ENCODE measurements around the gene RDH5. TPM values are rescaled to one million over a fixed set of nuclear protein-coding genes. Genes with fewer than 3 reads are reported as not detected.

The RDH5 gene
- total and polyA plus RNA-seq, 11 donors = 5.9 to 42.4 (median 17.4) TPM

DNA sequence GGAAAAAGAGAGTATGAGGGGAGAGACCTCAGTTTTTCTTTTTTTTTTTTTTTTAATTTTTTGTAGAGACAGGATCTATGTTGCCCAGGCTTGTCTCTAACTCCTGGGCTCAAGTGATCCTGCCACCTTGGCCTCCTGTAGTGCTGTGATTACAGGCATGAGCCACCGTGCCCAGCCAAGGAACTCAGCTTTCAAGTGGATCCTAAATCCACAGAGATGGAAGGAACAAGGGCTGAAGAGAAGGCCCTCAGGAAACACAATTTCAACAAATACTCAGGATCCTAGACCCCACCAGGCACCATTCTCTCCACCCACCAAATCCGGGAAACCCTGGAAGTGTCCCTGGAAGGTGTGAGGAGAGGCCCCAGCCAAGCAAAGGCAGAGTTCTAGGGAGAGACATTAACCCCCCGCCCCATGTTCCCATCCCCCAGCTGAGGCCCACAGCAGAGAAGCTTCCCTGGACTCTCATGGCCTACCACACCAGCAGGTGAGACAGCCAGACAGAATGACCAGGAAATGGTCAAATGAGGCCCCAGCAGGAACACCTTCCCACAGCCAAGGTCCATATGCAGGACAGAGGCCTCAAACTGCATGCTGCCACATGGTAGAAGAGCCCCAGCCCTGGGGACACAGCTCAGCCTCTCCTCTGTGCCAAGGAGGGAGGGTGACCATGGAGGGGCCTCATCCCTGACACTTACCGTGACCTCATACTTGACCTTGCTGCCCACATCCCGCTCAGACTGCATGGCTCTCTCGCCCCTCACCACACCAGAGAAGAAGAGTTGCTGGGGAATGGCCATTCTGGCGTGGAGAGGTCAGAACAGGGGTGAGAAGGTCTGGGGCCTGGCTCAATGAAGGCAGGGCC, 26.6 kb upstream of the RDH5 start:
- Histone ChIP-seq H3K27ac (no peak overlapping the region), H3K4me1 (no peaks in the 10 kb centered on the region), H3K4me3 (no peak overlapping the region), H3K27me3 (no peaks in the 10 kb centered on the region), H3K36me3 (peaks cover 0 to 85% (median 66%) of the 10 kb centered on the region in 9 donors), H3K9me3 (no peaks in the 10 kb centered on the region)
- no peak for DNase-seq
- TF ChIP-seq CTCF (IDR thresholded peaks at IDR 0.05) (no peak), POLR2A (IDR thresholded peaks at IDR 0.05) (no peak)
- intact Hi-C loops (cut with DNase I) = no loop called here
- WGBS, 4 donors = 90 to 98% (median 92%) methylated on average over 4 to 7 of the region's 7 CpGs
- peak in 1 of 4 donors; percentile 1 for ATAC-seq

- H3K9me3 ChIP-seq = no peaks in the 10 kb centered on the region
- no peak overlapping the region for H3K4me3 ChIP-seq
- H3K27me3 ChIP-seq = no peaks in the 10 kb centered on the region
- H3K36me3 ChIP-seq = peaks cover 0 to 83% (median 60%) of the 10 kb centered on the region in 9 donors
- DNase-seq (no peak), ATAC-seq (peak in 1 of 4 donors; percentile 3)
- TF ChIP-seq POLR2A (IDR thresholded peaks at IDR 0.05) (no peak), CTCF (IDR thresholded peaks at IDR 0.05) (no peak)
- peak overlapping the region in 2 of 12 donors; percentile 9 to 21 for H3K27ac ChIP-seq
- peaks cover 0 to 2% (median 0%) of the 10 kb centered on the region in 12 donors for H3K4me1 ChIP-seq
- 94 to 97% (median 95%) methylated on average over 5 to 7 of the region's 7 CpGs for WGBS, 4 donors
- intact Hi-C loops (cut with DNase I) = no loop called here
Measured at GRCh38 chr12:55694188-55694515, 26.0 kb upstream of the RDH5 start.

DNA sequence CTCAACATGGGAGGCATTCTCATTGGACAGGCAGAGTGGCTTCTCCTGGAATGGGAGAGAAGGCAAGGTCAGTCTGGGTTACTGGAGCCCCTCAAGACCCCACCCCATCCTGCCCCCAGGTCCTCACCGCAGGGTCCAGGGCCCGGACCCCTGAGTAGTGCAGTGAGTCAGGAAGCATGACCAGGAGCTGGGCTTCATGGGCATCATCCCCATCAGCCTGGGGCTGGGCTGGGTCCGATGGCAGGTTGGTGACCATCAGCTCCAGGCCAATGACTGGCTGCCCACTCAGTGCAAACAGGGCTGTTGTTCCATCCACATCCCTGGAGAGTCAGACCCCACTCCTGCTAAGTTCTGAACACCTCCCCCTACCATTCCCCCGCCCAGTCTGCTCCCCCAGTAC, 25.5 kb upstream of the RDH5 start:
- DNase-seq (no peak), ATAC-seq (peak in 1 of 4 donors; percentile 1)
- Histone ChIP-seq H3K4me3 (no peak overlapping the region), H3K27me3 (no peaks in the 10 kb centered on the region), H3K27ac (peak overlapping the region in 2 of 12 donors; percentile 9 to 21), H3K9me3 (no peaks in the 10 kb centered on the region), H3K36me3 (peaks cover 0 to 84% (median 64%) of the 10 kb centered on the region in 9 donors), H3K4me1 (peaks cover 0 to 7% (median 2%) of the 10 kb centered on the region in 12 donors)
- 90 to 94% (median 93%) methylated on average over 2 to 4 of the region's 4 CpGs for WGBS, 4 donors
- no peak for TF ChIP-seq POLR2A (IDR thresholded peaks at IDR 0.05)
- TF ChIP-seq CTCF (IDR thresholded peaks at IDR 0.05) = no peak
- intact Hi-C loops (cut with DNase I) = no loop called here

DNA sequence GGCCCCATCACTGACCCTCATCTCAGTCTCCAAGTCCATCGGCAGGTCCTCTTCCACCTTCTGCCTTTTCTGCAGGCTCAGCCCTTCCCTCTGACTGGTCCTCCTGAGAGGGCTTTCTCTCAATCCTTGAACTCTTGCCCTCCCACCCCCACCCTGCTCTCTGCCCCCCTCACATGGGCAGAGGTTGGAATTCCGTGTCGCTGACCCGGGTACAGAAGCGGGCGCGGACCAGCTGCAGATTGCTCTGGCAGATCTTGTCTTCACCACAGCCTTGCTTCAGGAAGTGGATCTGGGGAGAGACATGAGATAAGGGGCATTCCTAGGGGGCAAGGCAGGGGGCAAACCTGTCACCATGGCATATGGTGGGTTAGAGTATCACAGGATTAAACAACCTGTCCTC, 24.8 kb upstream of the RDH5 start:
- WGBS, 4 donors = 72 to 80% (median 77%) methylated on average over 7 of the region's 7 CpGs
- ATAC-seq (no peak), DNase-seq (no peak)
- H3K4me1 ChIP-seq = peaks cover 0 to 13% (median 7%) of the 10 kb centered on the region in 12 donors
- H3K27ac ChIP-seq = no peak overlapping the region
- TF ChIP-seq CTCF (IDR thresholded peaks at IDR 0.05) (no peak), POLR2A (IDR thresholded peaks at IDR 0.05) (no peak)
- H3K4me3 ChIP-seq = no peak overlapping the region
- peaks cover 0 to 91% (median 66%) of the 10 kb centered on the region in 9 donors for H3K36me3 ChIP-seq
- intact Hi-C loops (cut with DNase I) = no loop called here
- H3K9me3 ChIP-seq = no peaks in the 10 kb centered on the region
- no peaks in the 10 kb centered on the region for H3K27me3 ChIP-seq

Data from heart left ventricle (tissue), 16 donors.